Measurements from ENCODE around the gene AKAP8L.

AKAP8L gene

GRCh38 chr19:15439821-15440641 lies 21.2 kb upstream of the AKAP8L start:
- DNase-seq = no peak
- no peak overlapping the region for H3K27ac Mint-ChIP-seq
- H3K27me3 Mint-ChIP-seq = no peaks in the 10 kb centered on the region
- H3K4me1 Mint-ChIP-seq = peaks cover 7% of the 10 kb centered on the region
- no peak for ATAC-seq
- no peaks in the 10 kb centered on the region for H3K9me3 Mint-ChIP-seq
- H3K4me3 Mint-ChIP-seq = no peak overlapping the region

GRCh38 chr19:15439078-15439799 lies 20.5 kb upstream of the AKAP8L start:
- ATAC-seq (no peak), DNase-seq (no peak)
- H3K27ac Mint-ChIP-seq = peak overlapping the region in 1 of 2 donors; percentile 76
- no peaks in the 10 kb centered on the region for H3K9me3 Mint-ChIP-seq
- H3K4me3 Mint-ChIP-seq = no peak overlapping the region
- no peaks in the 10 kb centered on the region for H3K27me3 Mint-ChIP-seq
- H3K4me1 Mint-ChIP-seq = peaks cover 7% of the 10 kb centered on the region

DNA sequence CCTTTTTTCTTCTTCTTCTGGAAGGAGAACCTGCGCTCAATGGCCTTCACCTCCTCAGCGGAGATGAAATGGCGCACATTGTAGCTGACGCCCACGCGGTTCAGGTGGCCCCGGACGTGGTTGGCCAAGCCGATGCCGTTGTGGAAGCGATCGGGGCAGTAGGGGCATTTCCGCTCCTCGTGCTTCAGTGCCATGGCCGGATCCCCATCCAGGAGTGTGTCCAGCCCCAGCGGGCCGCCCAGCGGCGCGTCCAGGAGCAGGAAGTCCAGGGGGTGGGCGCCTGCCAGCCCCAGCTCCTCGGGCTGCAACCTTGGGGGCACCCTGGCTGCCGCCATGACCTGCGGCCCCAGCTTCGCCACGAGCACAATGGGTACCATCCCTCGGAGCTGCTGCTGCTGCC lies 19.8 kb upstream of the AKAP8L start:
- no peak for DNase-seq
- ATAC-seq = no peak
- peaks cover 9% of the 10 kb centered on the region for H3K4me1 Mint-ChIP-seq
- H3K4me3 Mint-ChIP-seq = no peak overlapping the region
- no peaks in the 10 kb centered on the region for H3K9me3 Mint-ChIP-seq
- no peaks in the 10 kb centered on the region for H3K27me3 Mint-ChIP-seq
- no peak overlapping the region for H3K27ac Mint-ChIP-seq

- no peaks in the 10 kb centered on the region for H3K9me3 Mint-ChIP-seq
- H3K4me1 Mint-ChIP-seq = peaks cover 14% of the 10 kb centered on the region
- no peak overlapping the region for H3K4me3 Mint-ChIP-seq
- no peak for DNase-seq
- no peaks in the 10 kb centered on the region for H3K27me3 Mint-ChIP-seq
- no peak overlapping the region for H3K27ac Mint-ChIP-seq
- ATAC-seq = no peak
Observed at GRCh38 chr19:15438124-15438496, 19.3 kb upstream of the AKAP8L start.

DNA sequence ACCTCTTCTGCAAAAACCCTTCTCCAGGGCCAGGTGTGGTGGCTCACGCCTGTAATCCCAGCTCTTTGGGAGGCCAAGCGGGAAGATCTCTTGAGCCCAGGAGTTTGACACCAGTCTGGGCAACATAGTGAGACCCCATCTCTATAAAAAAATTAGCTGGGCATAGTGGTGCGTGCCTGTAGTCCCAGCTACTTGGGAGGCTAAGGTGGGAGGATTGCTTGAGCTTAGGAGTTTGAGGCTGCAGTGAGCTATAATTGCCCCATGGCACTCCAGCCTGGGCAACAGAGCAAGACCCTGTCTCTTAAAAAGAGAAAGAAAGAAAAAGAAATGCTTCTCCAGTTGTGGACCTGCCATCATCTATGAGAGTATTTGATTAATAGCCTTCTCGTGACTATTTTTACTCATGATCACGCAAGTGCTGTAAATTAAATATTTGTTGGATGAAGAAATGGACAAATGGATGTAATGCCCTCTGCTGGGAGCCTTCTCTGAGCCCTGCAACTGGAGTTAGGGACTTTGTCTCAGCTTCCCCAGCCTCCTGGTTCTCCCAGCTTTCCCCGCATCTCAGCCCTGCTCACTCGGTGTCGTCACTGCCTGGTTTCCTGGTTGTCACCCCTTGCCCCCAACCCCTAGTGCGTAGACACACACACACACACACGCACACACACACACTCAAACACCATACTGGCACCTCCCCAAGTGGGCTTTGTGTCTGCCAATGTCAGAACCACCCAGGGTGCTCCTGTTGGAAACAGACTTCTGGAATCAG lies 18.8 kb upstream of the AKAP8L start:
- no peaks in the 10 kb centered on the region for H3K27me3 Mint-ChIP-seq
- no peak for ATAC-seq
- peaks cover 17% of the 10 kb centered on the region for H3K4me1 Mint-ChIP-seq
- no peaks in the 10 kb centered on the region for H3K9me3 Mint-ChIP-seq
- DNase-seq = no peak
- H3K27ac Mint-ChIP-seq = no peak overlapping the region
- H3K4me3 Mint-ChIP-seq = no peak overlapping the region

GRCh38 chr19:15436826-15437110 lies 18.0 kb upstream of the AKAP8L start:
- H3K27ac Mint-ChIP-seq = no peak overlapping the region

DNA sequence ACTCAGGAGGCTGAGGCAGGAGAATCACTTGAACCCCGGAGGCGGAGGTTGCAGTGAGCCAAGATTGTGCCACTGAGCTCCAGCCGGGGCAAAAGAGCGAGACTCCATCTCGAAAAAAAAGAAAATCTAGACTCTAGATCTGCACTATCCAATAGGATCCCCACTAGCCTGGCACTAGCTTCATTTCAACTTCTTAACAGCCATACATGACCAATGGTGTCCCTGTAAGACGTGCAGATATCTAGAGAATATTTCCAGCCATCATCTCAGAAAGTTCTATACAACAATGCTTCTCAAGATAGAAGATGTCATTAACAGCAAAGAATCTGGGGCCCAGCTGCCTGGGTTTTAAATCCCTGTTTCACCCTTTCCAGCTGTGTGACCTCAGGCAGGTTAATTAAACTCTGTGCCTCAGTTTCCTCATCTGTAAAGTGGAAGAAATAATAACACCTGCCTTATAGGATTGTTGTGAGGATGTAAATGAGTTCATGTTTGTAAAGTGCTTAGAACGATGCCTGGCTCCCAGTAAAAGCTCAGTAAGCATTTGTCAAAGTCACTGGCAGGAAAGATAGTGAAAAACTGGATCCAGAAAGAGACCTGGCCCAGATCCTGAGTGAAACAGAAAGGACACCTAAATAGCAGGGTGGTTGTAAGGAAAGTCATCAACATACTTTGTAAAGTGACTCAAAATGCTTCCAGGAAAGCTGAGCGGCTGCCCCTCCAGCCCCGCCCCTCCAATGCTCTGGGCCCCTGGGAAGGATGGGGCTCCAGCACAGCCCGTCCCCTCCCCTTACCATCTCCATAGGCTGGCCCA lies 17.4 kb upstream of the AKAP8L start:
- Mint-ChIP-seq H3K27ac (no peak overlapping the region), H3K27me3 (no peaks in the 10 kb centered on the region), H3K9me3 (no peaks in the 10 kb centered on the region), H3K4me1 (peaks cover 25% of the 10 kb centered on the region), H3K4me3 (no peak overlapping the region)
- DNase-seq (no peak), ATAC-seq (no peak)

More at GRCh38 chr19:15436826-15437110, 18.0 kb upstream of the AKAP8L start:
- no peak for DNase-seq
- peaks cover 19% of the 10 kb centered on the region for H3K4me1 Mint-ChIP-seq
- no peak for ATAC-seq
- H3K4me3 Mint-ChIP-seq = no peak overlapping the region
- no peaks in the 10 kb centered on the region for H3K27me3 Mint-ChIP-seq
- H3K9me3 Mint-ChIP-seq = no peaks in the 10 kb centered on the region

DNA sequence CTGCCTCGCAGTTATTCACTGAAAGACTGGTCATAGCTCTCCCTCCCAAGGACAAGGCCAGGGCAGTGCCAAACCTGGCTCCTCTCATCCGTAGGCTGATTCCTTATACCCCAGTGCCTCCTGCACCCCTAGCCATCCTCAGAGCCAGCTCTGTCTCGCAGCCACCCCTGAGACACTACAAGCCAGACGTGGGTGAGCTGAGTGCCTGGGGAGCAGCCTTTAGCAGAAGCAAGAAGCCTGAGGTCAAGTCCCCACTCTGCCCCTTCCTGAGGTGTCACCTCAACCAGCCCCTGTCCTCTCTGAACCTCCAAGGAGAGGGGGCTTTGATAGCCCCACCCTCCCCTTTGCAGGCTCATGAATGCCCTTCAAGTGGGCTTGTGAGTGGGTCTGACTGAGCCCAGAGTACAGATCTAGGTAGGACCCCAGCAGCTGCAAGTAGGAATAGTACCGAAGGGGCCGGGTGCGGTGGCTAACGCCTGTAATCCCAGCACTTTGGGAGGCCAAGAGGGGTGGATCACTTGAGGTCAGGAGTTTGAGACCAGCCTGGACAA lies 14.8 kb upstream of the AKAP8L start:
- Mint-ChIP-seq H3K4me3 (peak overlapping the region; percentile 92 to 97), H3K9me3 (no peaks in the 10 kb centered on the region), H3K27me3 (no peaks in the 10 kb centered on the region), H3K27ac (peak overlapping the region; percentile 84 to 97), H3K4me1 (peaks cover 37% of the 10 kb centered on the region)
- ATAC-seq (no peak), DNase-seq (no peak)

- DNase-seq = peak; percentile 92 to 93
- peak; percentile 90 for ATAC-seq
- no peaks in the 10 kb centered on the region for H3K9me3 Mint-ChIP-seq
- no peaks in the 10 kb centered on the region for H3K27me3 Mint-ChIP-seq
- peaks cover 37% of the 10 kb centered on the region for H3K4me1 Mint-ChIP-seq
- H3K4me3 Mint-ChIP-seq = peak overlapping the region; percentile 92 to 97
- peak overlapping the region; percentile 84 to 97 for H3K27ac Mint-ChIP-seq
Observed at GRCh38 chr19:15432629-15433518, 14.1 kb upstream of the AKAP8L start.

- H3K9me3 Mint-ChIP-seq = no peaks in the 10 kb centered on the region
- ATAC-seq = peak; percentile 31
- peak overlapping the region; percentile 89 to 94 for H3K4me3 Mint-ChIP-seq
- peaks cover 43% of the 10 kb centered on the region for H3K4me1 Mint-ChIP-seq
- H3K27ac Mint-ChIP-seq = peak overlapping the region; percentile 98 to 99
- no peaks in the 10 kb centered on the region for H3K27me3 Mint-ChIP-seq
- peak in 1 of 2 donors; percentile 42 for DNase-seq
Observed at GRCh38 chr19:15432018-15432494, 13.3 kb upstream of the AKAP8L start.

GRCh38 chr19:15431396-15432017 lies 12.7 kb upstream of the AKAP8L start:
- ATAC-seq (no peak), DNase-seq (no peak)
- Mint-ChIP-seq H3K4me1 (peaks cover 47% of the 10 kb centered on the region), H3K4me3 (peak overlapping the region; percentile 89 to 94), H3K27ac (peak overlapping the region; percentile 98 to 99), H3K9me3 (no peaks in the 10 kb centered on the region), H3K27me3 (no peaks in the 10 kb centered on the region)

DNA sequence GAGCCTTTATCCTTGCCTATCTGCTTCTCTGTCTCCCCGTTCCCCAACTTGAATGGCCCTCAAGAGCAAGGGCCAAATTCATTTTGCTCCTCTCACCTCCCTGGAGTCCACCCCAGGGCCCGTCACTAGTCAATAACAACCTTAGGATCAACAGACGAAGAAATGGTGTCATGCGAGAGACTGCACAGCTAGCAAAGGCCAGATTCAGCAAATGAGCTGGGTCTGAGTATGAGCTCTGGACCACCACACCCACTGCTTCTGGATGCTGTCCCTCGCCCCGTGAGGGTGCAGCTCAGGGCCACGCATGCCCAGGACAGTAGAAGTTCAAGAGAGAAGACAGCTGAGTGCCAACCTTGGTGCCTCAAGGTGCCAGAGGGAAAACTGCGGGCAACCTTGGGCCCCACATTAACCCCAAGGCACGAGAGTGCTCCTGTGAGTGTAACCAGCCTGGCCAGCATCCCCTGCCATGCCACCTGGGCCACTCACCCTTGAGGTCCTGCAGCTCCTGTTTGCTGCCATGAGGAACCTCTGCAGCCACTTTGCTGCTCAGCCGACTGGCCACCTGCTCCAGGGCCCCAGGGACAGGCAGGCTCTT lies 11.8 kb upstream of the AKAP8L start:
- Mint-ChIP-seq H3K27ac (no peak overlapping the region), H3K27me3 (no peaks in the 10 kb centered on the region), H3K4me3 (peak overlapping the region; percentile 89 to 94), H3K9me3 (no peaks in the 10 kb centered on the region), H3K4me1 (peaks cover 46% of the 10 kb centered on the region)
- DNase-seq (no peak), ATAC-seq (no peak)

- Mint-ChIP-seq H3K9me3 (no peaks in the 10 kb centered on the region), H3K27me3 (no peaks in the 10 kb centered on the region), H3K27ac (no peak overlapping the region), H3K4me3 (peak overlapping the region in 1 of 2 donors; percentile 94), H3K4me1 (peaks cover 46% of the 10 kb centered on the region)
- no peak for ATAC-seq
- no peak for DNase-seq
Observed at GRCh38 chr19:15429825-15430467, 11.2 kb upstream of the AKAP8L start.

Data from stimulated activated naive CD8-positive, alpha-beta T cell treated with anti-CD3 and anti-CD28 coated beads, Interleukin-15, amount 100 ng/mL, for 72 hours (primary cell).